Esophagus muscularis mucosa (tissue), 3 donors: ENCODE results near the gene URB1.
"Not testable (repeated sequence)": the region's sequence is repeated elsewhere in the genome, so short reads cannot be mapped to it uniquely, and the experiment has no call there.

ENCODE experiments used
- POLR2AphosphoS5 ChIP-seq, 2 donors: sonication (generic); formaldehyde crosslinking; IDR thresholded peaks; one replicate each; pipeline ENCODE4 v1.6.1; 2017; ENCODE audit warnings: antibody characterized with exemption in 2 of 2
- TF ChIP-seq, protein P1 (sequence below), 3 experiments: fragments of 200-600 bp in 2 of 3; fragments of 450-650 bp in 1 of 3; sonication (generic) in 2 of 3; IDR thresholded peaks; one replicate each; pipeline ENCODE4 v1.5.1; 2017 to 2019; ENCODE audit warnings: antibody characterized with exemption in 3 of 3, mild to moderate bottlenecking in 2 of 3, moderate library complexity in 1 of 3

DNA sequence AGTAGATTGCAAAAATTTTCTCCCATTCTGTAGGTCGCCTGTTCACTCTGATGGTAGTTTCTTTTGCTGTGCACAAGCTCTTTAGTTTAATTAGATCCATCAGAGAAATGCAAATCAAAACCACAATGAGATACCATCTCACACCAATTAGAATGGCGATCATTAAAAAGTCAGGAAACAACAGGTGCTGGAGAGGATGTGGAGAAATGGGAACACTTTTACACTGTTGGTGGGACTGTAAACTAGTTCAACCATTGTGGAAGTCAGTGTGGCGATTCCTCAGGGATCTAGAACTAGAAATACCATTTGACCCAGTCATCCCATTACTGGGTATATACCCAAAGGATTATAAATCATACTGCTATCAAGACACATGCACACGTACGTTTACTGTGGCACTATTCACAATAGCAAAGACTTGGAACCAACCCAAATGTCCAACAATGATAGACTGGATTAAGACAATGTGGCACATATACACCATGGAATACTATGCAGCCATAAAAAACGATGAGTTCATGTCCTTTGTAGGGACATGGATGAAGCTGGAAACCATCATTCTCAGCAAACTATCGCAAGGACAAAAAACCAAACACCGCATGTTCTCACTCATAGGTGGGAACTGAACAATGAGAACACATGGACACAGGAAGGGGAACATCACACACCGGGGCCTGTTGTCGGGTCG, 2.1 kb downstream of the URB1 start:
- TF ChIP-seq, protein P1, sequence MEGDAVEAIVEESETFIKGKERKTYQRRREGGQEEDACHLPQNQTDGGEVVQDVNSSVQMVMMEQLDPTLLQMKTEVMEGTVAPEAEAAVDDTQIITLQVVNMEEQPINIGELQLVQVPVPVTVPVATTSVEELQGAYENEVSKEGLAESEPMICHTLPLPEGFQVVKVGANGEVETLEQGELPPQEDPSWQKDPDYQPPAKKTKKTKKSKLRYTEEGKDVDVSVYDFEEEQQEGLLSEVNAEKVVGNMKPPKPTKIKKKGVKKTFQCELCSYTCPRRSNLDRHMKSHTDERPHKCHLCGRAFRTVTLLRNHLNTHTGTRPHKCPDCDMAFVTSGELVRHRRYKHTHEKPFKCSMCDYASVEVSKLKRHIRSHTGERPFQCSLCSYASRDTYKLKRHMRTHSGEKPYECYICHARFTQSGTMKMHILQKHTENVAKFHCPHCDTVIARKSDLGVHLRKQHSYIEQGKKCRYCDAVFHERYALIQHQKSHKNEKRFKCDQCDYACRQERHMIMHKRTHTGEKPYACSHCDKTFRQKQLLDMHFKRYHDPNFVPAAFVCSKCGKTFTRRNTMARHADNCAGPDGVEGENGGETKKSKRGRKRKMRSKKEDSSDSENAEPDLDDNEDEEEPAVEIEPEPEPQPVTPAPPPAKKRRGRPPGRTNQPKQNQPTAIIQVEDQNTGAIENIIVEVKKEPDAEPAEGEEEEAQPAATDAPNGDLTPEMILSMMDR (IDR thresholded peaks at IDR 0.05) = not testable (repeated sequence)
- TF ChIP-seq POLR2AphosphoS5 (IDR thresholded peaks at IDR 0.05) = not testable (repeated sequence)
